Dedifferentiated amniotic fluid mesenchymal stem cell (primary cell): ENCODE data around the gene PLOD2.

Experiments used
- DNase-seq: peaks from one replicate; pipeline ENCODE4 v3.0.0-alpha.2; 2016; ENCODE audit errors: extremely low spot score

PLOD2 gene

DNA sequence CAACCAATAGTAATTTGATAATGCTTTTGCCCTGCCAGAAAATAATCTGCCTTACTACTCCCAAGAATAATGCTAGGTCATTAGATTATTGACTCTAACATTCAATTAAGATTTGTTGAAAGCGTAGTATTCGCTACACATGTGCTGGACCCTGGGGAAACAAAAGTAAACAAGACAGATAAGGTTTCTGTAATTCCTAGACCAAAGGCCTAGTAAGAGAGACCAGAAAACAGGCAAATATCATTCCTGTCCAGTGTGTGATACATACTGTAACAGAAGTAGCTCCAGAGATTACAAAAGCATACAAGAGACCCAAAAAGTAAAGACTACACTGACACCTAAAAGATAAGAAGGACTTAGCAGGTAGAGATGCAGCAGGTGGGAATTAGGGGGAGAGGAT lies 60.8 kb downstream of the PLOD2 start:
- no peak for DNase-seq

DNA sequence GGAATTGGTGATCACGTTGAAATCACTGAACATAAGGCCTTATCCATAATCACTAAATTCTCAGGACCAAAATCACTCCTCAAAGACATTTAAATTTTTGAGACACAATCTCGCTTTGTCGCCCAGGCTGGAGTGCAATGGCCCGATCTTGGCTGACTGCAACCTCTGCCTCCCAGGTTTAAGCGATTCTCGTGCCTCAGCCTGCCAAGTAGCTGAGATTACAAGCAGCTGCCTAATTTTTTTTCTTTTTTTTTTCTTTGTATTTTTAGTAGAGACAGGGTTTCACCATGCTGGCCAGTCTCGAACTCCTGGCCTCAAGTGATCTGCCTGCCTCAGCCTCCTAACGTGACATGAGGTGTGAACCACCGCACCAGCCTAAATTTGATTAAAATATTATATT lies 61.7 kb downstream of the PLOD2 start:
- DNase-seq: no peak

DNA sequence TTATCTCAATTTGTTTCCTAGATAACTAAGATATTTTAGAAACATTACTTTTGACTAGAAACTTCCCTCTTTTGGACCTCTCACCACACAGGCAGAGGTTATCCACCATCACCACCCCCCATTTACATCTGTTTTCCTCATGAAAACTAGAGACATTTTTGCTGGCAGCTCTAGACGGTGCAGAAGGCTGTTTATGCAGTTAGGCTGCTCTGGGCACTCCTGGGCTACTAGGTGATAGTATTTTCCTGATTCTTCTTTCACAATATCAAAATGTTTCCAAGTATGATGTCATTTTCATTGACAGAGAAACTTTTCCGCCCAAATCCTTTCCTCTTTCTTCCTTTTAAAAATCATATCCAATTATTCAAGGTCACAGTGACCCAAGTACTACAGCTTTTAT lies 67.1 kb downstream of the PLOD2 start:
- no peak for DNase-seq

DNA sequence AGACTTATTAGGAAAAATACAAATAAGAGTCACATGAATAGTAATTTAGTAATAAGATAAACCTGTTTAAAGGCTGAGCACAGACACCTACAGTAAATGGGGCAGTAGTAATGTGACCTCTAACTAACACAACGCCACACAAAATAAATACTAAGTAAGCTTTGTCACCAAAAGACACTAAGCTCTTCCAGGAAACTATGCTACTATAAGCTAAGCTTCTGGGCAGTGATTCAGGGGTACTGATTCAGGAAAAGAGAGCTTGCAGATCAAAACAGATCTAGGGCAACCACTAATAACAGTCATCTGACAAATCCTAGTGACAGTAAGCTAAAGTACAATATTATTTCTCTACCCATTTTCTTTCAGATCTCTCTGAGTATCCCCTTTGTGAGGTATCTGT lies 68.8 kb downstream of the PLOD2 start:
- DNase-seq: no peak

DNA sequence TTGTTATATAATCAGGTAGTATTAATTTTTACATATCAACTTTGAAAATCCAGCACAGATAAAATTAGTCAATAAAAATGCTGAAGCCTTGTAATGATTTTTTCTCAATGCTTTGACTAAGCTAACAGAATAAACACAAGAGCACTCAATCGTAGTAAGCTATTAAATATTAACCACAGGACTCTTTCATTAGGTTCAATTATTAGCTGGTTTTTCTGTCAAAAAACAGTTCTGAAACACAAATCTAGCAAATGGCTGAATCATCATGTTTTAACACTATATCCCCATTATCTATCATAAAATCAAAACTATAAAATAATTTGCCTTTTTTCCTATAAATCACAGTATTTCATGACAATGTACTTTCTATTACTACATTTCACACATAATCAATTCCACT lies 69.6 kb downstream of the PLOD2 start:
- DNase-seq: no peak

DNA sequence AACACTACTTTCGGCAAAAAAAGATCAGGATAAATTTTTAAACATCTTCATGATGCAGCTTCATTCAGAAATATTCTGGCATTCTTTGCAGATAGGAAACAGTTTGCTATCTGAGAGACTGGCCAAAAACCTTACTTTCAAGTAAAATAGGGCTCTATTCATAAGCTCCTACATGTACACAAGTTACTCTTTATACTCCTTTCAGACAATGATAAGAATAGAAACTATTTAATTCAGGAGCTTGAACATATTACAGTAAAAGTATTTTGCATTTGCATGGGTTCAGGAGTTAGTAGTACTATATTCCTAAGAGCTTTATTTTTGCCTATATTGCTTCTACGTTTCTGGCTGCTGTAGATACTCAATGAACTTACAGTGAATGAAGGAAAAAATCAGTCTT lies 70.5 kb downstream of the PLOD2 start:
- DNase-seq: no peak

DNA sequence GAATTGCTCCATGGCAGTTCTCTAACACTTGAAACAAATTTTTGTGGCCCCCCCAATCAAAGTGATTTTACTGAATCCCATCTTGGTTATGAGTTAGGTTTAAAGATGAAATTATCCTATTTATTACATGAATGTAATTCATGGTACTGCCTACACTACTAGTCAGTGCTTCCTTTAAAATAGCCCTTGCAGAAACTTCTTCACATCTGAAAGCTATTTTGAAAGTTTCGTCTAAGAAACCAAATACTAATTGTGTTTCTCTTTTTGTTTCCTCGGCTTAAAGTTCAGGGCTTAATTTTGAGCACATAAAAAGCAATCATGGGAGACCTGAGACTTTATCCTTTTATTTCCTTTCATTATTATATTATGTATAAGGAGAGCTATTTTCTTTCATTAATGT lies 72.1 kb downstream of the PLOD2 start:
- DNase-seq: no peak

DNA sequence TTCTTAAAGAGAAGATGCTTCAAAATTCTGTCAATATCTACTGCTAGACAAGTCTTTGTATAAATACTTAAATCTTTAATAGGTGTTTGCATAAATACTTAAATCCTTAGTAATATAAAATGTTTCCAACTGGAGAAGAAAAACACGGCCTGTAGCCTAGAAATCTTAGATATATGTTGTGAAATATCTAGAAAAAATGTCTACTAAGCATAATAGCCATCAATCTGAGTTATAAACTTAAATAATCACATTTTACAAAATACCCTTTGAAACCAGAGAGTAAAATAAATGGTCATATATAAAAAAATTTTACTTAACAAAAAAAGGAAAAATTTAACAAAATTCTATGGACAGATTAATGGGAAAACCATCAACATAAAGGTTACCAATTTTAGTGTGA lies 73.9 kb downstream of the PLOD2 start:
- no peak for DNase-seq

DNA sequence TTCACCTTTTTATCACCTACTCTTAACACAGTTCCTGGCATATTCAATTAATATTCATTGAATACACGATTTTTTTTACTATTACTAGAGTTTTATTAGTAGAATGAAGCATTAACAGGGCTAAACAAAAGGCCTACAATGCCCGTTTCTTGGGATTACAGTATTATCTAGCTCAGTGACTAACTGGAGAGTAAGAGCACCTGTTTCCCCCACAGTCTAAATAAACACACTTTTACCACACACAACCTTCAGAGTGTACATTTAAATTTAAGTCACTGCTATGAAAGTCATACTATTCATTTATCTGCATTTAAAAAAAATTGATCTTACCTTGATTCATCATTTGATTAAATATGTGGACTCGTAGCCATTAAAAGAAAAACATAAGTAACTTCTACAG lies 74.8 kb downstream of the PLOD2 start:
- DNase-seq: no peak

DNA sequence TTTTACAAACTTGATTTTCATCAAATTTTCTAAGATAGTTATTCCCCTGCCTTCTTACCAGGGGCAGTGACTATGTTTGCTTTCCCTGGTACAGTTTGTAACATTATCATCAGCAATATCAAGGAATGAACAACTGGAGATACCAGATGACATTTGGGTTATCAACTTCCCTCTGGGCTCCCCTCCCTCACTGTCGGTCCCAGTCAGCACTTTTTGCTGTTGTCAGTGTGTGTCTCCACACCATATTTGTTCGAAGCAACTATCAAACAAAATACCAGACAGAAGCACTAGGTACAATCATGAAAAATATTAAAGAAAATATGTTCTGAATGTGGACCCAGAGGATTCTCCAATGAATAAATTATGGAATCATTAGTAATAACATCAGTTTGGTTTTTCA lies 75.3 kb downstream of the PLOD2 start:
- DNase-seq: no peak

DNA sequence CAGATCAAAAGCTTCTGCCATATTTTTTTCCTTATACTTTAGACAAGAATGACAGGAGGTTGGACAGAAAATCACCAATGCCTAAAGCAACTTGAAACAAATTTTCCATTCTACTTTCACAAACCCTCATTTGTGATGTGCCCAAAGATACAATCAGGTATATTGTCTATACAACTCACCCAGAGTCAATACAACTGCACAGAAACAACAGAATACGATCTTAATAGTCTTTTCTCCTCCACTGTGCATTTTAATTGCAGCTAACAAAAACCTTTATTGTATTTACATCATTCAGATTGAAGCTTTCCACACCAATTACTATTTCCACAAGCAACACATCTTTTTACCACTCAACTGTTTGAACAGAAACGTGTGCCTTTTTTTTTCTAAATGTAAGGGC lies 80.4 kb downstream of the PLOD2 start:
- no peak for DNase-seq

DNA sequence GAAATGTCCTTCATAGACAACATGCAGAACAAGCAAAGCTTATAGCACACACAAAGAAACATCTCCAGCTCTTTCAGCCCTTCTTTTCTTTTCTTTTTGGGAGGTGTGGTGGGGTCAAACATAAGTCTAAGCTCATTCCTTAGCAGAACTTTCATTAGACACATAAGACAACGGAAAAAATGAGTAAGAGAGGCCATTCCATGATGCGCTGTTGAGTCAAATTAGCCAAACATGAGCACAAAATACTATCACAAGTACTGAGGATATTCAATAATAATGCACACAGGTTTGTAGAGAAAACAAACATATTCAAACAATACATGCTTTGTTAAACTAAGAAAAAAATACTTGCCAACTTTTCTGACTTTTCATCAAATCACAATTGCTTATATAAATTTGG lies 83.0 kb downstream of the PLOD2 start:
- no peak for DNase-seq

DNA sequence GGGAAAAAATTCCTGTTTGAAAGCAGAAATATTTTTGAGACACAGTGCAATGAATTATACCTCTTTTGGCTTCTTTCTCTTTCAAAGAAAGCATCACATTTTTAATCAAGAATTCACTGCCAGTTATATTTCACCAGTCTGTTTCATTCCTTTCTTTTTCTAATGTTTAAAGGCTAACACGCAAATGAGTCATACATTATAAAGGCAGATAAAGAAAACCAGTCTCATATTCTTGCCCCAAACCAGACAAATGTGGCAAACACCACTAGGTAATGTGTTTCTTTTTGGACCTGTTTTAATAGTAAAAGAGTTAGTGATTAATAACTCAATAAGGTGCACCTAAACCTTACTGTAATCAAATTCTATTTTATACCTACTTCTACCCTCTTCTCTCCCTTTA lies 83.8 kb downstream of the PLOD2 start:
- no peak for DNase-seq

DNA sequence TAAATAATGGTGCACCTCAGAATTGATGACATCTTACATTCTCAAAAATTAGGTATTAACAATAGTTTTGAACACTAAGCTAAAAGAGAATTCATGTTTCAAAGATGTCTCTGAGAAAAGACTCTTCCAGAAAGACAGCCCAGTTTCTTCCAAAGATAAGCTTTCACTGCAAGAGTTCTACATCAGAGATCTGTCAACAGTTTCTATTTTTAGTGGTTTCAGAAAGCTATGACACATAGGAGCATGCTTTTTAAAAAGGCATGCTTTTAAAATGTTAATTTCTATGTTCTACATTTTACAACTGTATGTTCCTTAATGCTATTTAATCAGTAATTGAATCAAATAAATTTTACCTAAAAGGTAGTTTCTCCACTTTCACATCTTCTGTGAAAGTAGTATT lies 88.2 kb downstream of the PLOD2 start:
- no peak for DNase-seq

DNA sequence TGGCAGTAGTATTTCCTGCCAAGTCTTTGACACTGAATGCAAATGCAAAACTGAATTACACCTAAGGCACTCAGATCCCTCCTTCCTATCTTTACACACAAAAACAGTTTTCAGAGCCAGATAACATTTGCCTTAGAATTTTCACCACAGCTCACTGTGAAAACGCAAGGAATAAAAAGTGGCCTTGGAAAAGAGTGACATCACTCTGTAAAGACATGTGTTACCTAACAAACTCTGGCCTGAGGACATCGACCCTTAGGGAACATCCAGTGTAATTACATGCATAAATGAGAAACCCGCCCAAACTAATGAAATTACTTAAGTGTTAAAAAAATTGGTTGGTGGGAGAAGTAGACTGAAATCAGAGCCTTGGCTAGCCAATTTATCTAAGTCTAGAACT lies 88.9 kb downstream of the PLOD2 start:
- DNase-seq: no peak

DNA sequence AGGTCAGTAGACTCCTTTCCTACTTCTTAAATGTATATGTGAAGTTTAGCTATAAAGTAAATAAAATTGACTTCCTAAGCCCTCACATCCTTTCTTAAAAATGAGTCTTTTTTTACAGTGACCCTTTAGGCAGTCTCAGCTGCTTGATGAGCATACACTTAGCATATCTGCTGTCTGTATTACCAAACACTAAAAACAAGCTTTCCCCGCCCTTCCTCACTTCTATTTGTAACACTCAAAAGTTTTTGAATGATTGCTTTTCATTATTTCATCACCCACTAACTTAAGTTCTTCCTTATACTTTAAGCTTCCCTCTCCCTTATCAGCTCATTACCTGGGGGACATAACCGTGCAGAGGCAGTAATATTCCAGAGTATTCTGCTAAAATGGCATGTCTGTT lies 89.4 kb downstream of the PLOD2 start:
- DNase-seq: no peak

DNA sequence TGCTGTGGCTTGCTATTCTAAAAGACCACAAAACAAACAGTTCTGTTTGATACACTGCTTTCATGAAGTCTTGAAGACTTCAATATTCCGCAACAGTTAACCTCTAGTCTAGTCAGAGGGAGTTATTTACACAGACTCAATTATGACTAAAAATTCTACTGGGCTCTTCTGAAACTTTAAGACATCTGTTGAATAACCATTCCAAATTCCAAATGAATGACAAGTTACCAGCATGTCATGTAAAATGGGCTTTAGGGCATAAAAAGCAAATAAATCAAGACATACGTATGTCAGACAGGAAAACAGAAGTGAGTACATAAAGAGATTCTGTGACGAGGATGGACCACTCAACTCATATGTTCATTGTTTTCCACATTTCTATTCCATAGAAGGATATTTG lies 93.9 kb downstream of the PLOD2 start:
- DNase-seq: peak; percentile 67

DNA sequence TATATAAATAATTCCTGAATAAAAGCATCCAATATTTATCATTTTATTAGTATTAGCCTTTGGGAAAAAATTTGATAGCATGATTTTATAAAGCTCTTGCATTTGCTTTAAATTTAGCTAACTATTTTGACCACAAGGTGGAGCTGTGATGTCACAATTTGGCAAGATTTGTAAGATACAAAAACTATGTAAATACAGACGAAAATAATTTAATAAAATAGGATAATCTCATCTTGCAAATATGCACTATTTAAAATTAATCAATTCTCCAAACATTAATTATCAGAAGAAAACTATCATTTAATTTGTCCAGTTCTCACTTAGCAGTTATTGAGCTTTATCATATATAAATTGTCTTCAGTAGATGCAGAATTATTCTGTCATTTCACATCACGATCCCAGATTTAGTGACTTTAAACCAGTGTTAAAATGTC lies 95.4 kb downstream of the PLOD2 start:
- peak; percentile 85 for DNase-seq

DNA sequence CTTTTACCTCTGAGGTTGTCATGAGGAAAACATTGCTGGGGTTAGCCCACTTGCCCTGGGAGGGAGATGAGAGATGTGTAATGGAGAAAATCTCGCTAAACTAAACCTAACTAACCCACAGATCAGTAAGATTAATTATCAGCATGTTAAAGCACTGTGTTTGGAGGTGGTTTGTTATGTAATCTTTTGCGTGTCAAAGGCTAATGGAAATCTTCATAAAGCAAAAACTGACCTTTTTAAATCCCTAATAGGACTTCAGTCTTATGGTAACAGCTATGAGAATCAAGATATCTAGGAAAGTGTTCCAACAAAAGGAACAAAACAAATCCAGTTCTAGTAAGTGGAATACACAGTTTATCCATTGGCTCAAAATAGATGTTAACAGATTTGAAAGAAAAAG lies 102.7 kb downstream of the PLOD2 start:
- DNase-seq: no peak

DNA sequence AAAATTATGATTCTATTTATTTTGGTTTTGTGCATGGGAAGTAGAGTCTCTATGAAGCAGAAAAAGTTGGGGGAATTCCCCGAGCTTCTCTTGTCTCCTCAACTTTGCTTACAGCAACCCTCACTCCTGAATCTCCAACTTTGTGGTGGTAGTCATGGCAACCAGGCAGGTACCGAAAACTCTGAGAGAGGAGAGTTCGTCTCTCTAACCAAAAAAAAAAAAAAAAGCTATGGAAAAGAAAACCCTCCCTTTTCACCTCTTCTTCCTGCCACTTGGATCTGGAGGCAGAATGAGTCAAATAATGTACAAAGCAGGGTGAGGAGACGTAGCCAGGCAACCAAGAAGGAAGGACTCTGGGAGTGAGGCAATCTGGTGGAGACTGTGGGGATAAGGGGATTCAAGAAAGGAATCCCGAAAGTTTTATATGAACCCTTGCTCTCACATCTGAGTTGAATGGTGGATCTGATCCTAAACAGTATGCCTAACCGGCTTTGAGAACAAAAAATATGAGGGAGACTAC lies 108.1 kb downstream of the PLOD2 start:
- DNase-seq: no peak

DNA sequence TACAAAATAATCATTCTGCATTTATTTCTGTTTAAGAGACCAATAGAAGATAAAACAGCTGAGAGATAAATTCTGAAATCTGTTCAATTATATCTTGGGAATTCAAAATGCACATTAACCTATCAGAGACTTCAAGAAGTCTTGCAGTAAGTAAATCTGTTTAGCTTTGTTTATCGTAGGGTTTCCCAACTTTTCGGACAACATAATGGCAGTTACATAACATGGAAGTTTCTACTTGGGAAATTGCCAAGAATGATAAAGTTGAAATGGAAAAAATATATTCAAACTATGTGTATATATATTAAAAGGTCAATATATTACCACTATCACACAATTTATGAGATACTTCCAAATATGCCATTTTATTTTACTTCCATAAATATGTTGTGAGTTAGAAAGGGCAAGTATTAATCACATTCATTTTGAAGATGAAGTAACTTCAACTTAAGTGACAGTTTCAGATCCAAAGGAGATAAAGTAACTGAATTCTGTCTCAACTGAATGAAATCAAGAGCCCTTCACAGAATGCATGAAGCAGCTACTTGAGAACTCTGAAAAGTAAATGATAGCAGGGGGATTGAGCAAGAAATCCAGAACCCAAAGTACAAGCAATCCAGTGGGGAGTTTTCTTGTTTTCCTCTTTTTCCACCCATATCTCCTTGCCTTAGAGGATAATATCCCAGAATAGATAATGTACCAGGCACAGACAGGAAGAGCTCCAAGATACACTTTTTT lies 108.8 kb downstream of the PLOD2 start:
- no peak for DNase-seq

DNA sequence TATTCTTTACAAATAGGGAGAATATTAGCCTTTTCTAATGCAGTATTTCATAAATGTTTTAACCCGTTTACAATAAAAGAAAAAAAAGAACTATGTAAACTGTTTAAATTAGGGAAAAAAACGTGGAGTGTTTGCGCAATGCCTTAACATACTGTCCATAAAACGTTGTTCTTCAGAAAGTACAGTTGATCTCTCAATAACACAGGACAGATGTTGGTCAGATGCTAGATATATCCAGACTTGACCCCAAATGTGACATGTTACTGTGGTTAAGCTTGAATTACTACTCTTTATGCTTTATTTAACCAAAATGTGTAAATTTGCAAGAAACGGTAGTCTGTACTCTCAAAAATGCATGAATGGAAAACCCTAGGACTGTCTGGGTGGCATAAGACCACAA lies 110.3 kb downstream of the PLOD2 start:
- no peak for DNase-seq

DNA sequence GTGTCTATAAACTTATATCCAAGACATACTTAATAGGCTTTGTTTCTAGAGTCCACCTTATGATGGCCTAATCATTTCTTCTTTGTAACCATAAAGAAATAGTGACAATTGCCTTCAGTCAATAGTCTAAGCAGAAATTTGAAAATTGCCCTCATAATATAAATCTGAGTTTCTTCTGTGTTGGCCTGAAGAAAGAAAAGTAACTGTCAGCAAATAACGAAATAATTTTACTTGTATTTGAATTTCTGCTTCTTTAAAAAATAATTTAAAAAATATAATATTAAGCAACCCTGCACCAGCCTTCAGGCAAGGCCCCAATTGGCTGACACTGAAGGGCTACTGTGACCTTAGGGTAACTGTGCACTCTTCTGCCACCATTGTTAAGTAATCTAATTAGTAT lies 113.5 kb downstream of the PLOD2 start:
- no peak for DNase-seq

DNA sequence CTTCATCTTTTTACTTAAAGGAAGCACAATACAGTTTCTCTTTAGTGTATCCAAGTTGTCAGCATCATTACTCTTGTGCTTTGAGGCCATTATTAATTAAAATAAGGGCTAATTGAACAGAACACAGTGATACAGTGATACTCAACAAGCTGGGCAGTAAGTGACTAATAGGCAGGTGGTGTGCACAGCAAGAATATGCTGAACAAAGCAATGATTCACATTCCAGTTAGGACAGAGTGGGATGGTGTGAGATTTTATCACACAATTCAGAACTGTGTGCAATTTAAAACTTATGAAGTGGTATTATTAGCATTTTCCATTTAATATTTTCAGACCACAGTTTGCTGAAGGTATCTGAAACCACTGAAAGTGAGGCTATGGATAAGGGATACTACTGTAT lies 116.9 kb downstream of the PLOD2 start:
- DNase-seq: no peak
